Neuronal stem cell (in vitro differentiated cells): Measurements from ENCODE around the gene SPATS2L.

ENCODE experiments used
- DNase-seq: peaks from one replicate; pipeline ENCODE4 v3.0.0-alpha.2; 2013; ENCODE audit warnings: low spot score
- H2AFZ ChIP-seq: one replicate; pipeline ENCODE4 v1.6.1; 2013; ENCODE audit warnings: mild to moderate bottlenecking, low read length, inconsistent platforms
- H2AK5ac ChIP-seq: 2 replicates; pipeline ENCODE4 v1.6.1; 2013; ENCODE audit warnings: low read depth, mild to moderate bottlenecking, inconsistent platforms, low read length, moderate library complexity, mixed read lengths
- H2BK120ac ChIP-seq: 2 replicates; pipeline ENCODE4 v1.6.1; 2013; ENCODE audit warnings: low read depth, mild to moderate bottlenecking, inconsistent platforms, low read length, moderate library complexity, mixed read lengths
- H2BK12ac ChIP-seq: one replicate; pipeline ENCODE4 v1.6.1; 2013; ENCODE audit warnings: low read length, inconsistent platforms
- H2BK15ac ChIP-seq: 2 replicates; pipeline ENCODE4 v1.6.1; 2013; ENCODE audit warnings: mild to moderate bottlenecking, low read length, inconsistent platforms, mixed read lengths
- H2BK5ac ChIP-seq: one replicate; pipeline ENCODE4 v1.6.1; 2013; ENCODE audit warnings: inconsistent platforms, mild to moderate bottlenecking, low read length, moderate library complexity
- H3K14ac ChIP-seq: one replicate; pipeline ENCODE4 v1.6.1; 2013; ENCODE audit warnings: low read length, inconsistent platforms
- H3K18ac ChIP-seq: 2 replicates; pipeline ENCODE4 v1.6.1; 2013; ENCODE audit warnings: low read length, inconsistent platforms
- H3K23ac ChIP-seq: 2 replicates; pipeline ENCODE4 v1.6.1; 2013; ENCODE audit warnings: low read depth, mild to moderate bottlenecking, mixed read lengths, low read length, inconsistent platforms; ENCODE audit not compliant: poor library complexity
- H3K27ac ChIP-seq: replicated peaks from 3 replicates; pipeline ENCODE4 v1.5.1; 2013; ENCODE audit warnings: low read length, inconsistent platforms
- H3K27me3 ChIP-seq, 3 experiments: 2 replicates each; pipeline ENCODE4 v1.6.1; 2013; ENCODE audit warnings: low read length in 3 of 3, mild to moderate bottlenecking in 2 of 3, inconsistent platforms in 1 of 3, low read depth in 1 of 3, mixed read lengths in 1 of 3, moderate library complexity in 1 of 3; ENCODE audit not compliant: control insufficient read depth in 3 of 3, insufficient read depth in 3 of 3
- H3K36me3 ChIP-seq, 2 donors: replicated peaks in 1 of 2; 2 replicates each; pipeline ENCODE4 v1.6.1; 2013; ENCODE audit warnings: low read length in 2 of 2; ENCODE audit not compliant: control insufficient read depth in 2 of 2, insufficient read depth in 2 of 2
- H3K4ac ChIP-seq: 2 replicates; pipeline ENCODE4 v1.6.1; 2013; ENCODE audit warnings: inconsistent platforms, mild to moderate bottlenecking, low read length, moderate library complexity
- H3K4me1 ChIP-seq, 2 donors: 1 replicate in 1 of 2; 2 replicates in 1 of 2; pipeline ENCODE4 v1.6.1; 2013; ENCODE audit warnings: low read length in 2 of 2, low read depth in 1 of 2; ENCODE audit not compliant: control insufficient read depth in 2 of 2, insufficient read depth in 1 of 2
- H3K4me2 ChIP-seq: one replicate; pipeline ENCODE4 v1.6.1; 2013; ENCODE audit warnings: mild to moderate bottlenecking, low read length, inconsistent platforms; ENCODE audit not compliant: insufficient read depth, poor library complexity, severe bottlenecking
- H3K4me3 ChIP-seq, 2 donors: 2 replicates each; pipeline ENCODE4 v1.5.1; 2013; ENCODE audit warnings: low read length in 2 of 2, mild to moderate bottlenecking in 2 of 2, inconsistent platforms in 1 of 2, moderate library complexity in 1 of 2
- H3K79me1 ChIP-seq: one replicate; pipeline ENCODE4 v1.6.1; 2013; ENCODE audit warnings: low read depth, mild to moderate bottlenecking, inconsistent platforms, low read length, moderate library complexity
- H3K9ac ChIP-seq: one replicate; pipeline ENCODE4 v1.6.1; 2013; ENCODE audit warnings: mild to moderate bottlenecking, low read depth, low read length, inconsistent platforms; ENCODE audit not compliant: poor library complexity
- H3K9me3 ChIP-seq, 2 donors: replicated peaks in 1 of 2; 2 replicates each; pipeline versions ENCODE3 to v1.6.1; 2013; ENCODE audit warnings: low read length in 2 of 2, mild to moderate bottlenecking in 2 of 2, inconsistent platforms in 1 of 2, low read depth in 1 of 2, mixed read lengths in 1 of 2, moderate library complexity in 1 of 2; ENCODE audit not compliant: control insufficient read depth in 2 of 2, insufficient read depth in 1 of 2
- H4K8ac ChIP-seq: one replicate; pipeline ENCODE4 v1.6.1; 2013; ENCODE audit warnings: low read depth, mild to moderate bottlenecking, inconsistent platforms, low read length, moderate library complexity
- H4K91ac ChIP-seq: one replicate; pipeline ENCODE4 v1.6.1; 2013; ENCODE audit warnings: low read length, low read depth, mild to moderate bottlenecking, inconsistent platforms; ENCODE audit not compliant: poor library complexity
- WGBS, 2 donors: extraction: QIAGEN DNeasy Blood & Tissue Kit; methylation state at CpG; one replicate each; pipeline ENCODE4 v1.1.7; 2013; ENCODE audit warnings: missing lambda C conversion rate in 2 of 2, mixed read lengths in 1 of 2; ENCODE audit not compliant: insufficient read length in 2 of 2, insufficient replicate concordance in 1 of 2; ENCODE audit errors: extremely low coverage in 2 of 2; 5-methylcytosine and 5-hydroxymethylcytosine counted together

SPATS2L gene

DNA sequence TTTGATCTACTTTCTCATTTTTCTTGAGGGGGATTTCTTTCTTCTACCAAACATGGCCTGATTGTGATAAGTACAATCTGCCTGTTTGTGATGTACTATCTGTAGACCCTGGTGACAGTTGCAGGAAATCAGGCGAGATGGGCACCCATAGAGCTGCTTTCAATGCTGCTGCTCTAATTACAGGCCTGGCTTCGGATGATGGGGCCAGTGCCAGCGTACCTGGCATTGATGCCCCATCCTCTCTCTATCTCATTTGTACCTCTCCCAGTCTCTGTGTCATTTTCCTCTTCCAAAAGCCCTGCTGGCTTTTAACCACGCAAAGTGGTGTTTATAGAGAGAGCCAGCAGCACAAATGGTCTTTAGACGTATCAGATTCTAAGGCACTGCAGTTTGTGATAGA lies 133.5 kb downstream of the SPATS2L start:
- Histone ChIP-seq H2BK15ac (no peak overlapping the region), H3K4ac (no peak overlapping the region), H2BK5ac (no peak overlapping the region), H2AFZ (no peak overlapping the region), H3K27ac (no peak overlapping the region), H4K8ac (no peak overlapping the region), H3K79me1 (no peaks in the 10 kb centered on the region), H4K91ac (no peak overlapping the region), H3K4me3 (no peak overlapping the region), H3K36me3 (peaks cover 0 to 72% of the 10 kb centered on the region in 2 donors), H3K4me1 (no peaks in the 10 kb centered on the region), H3K4me2 (no peak overlapping the region), H3K27me3 (no peaks in the 10 kb centered on the region), H3K14ac (no peak overlapping the region), H3K9me3 (peaks cover 0 to 15% of the 10 kb centered on the region in 2 donors), H2BK12ac (no peak overlapping the region), H3K18ac (no peak overlapping the region), H2AK5ac (no peak overlapping the region), H2BK120ac (no peak overlapping the region), H3K23ac (no peak overlapping the region), H3K9ac (no peak overlapping the region)
- WGBS, 2 donors: no CpG with 5 or more reads among the region's 5 CpGs
- DNase-seq: no peak

DNA sequence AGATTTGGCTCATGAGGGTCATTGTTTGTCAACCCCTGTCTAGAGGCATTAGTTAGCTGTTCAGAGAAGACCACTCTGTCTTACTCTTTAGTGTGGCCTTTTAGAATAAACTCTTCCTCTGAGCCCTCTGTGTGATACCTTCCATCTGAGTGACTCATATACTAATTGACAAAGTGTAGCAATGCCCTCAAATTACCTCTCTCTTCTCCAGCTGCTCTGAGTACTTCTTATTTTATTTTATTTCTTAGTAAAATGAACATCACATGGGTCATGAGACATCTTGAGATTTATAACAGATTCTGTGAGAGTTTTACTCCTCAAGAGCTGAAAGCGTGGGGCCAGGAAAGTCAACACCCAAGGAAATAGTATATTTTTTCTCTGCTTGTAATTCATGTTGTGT lies 136.0 kb downstream of the SPATS2L start:
- Histone ChIP-seq H2BK120ac (no peak overlapping the region), H3K36me3 (peaks cover 0 to 75% of the 10 kb centered on the region in 2 donors), H2BK5ac (no peak overlapping the region), H2BK15ac (no peak overlapping the region), H4K8ac (no peak overlapping the region), H3K23ac (no peak overlapping the region), H3K4me1 (no peaks in the 10 kb centered on the region), H3K9me3 (peaks cover 0 to 2% of the 10 kb centered on the region in 2 donors), H3K4ac (no peak overlapping the region), H2AK5ac (no peak overlapping the region), H2AFZ (no peak overlapping the region), H3K79me1 (no peaks in the 10 kb centered on the region), H3K18ac (no peak overlapping the region), H3K14ac (no peak overlapping the region), H3K9ac (no peak overlapping the region), H3K4me2 (no peak overlapping the region), H4K91ac (no peak overlapping the region), H2BK12ac (no peak overlapping the region), H3K27ac (no peak overlapping the region), H3K27me3 (no peaks in the 10 kb centered on the region), H3K4me3 (no peak overlapping the region)
- DNase-seq: no peak
- no CpG with 5 or more reads among the region's 1 CpG for WGBS, 2 donors

DNA sequence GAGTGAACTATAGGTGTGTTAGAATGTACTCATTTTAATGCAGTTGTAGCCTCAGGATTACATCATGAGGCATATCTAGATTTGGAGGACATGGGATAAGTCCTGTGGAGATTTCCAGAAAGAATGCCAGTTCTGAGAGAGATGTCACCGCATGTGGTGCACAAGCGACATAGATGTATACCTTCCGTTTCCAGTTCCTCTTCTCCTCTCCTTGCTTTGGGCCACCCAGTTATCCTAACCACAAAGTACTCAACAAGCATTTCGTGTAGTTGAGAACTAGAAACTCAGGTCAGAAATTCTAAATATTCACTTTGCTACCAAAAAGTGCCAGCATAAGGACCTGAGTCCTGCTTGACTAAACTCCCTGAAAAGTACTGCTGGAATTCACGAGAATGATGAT lies 136.9 kb downstream of the SPATS2L start:
- Histone ChIP-seq H2AFZ (no peak overlapping the region), H2BK5ac (no peak overlapping the region), H3K18ac (no peak overlapping the region), H3K36me3 (peaks cover 0 to 71% of the 10 kb centered on the region in 2 donors), H3K4me1 (no peaks in the 10 kb centered on the region), H3K23ac (no peak overlapping the region), H3K27ac (no peak overlapping the region), H2BK120ac (no peak overlapping the region), H3K27me3 (no peaks in the 10 kb centered on the region), H3K9me3 (no peaks in the 10 kb centered on the region), H3K4me2 (no peak overlapping the region), H3K4me3 (no peak overlapping the region), H3K4ac (no peak overlapping the region), H3K79me1 (no peaks in the 10 kb centered on the region), H2BK15ac (no peak overlapping the region), H2AK5ac (no peak overlapping the region), H3K9ac (no peak overlapping the region), H2BK12ac (no peak overlapping the region), H4K8ac (no peak overlapping the region), H3K14ac (no peak overlapping the region), H4K91ac (no peak overlapping the region)
- no peak for DNase-seq
- WGBS, 2 donors: no CpG with 5 or more reads among the region's 5 CpGs

DNA sequence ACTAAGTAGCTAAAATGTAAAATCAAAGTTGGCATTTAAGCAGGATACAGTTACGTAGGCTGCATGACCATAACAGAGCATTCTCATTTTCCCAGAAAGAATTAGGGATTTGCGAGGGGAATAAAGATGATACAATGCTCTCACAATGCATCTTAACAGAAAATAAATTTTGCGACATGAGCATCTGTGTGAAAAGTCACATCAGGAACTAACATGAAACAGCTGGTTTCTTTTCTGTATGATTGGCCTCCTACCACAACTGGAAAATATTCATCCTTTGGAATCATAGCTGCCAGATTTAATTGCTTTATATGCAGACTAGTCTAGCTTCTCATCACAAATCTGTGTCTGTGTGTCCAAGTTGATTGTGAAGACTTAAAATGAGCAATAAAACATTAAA lies 137.4 kb downstream of the SPATS2L start:
- Histone ChIP-seq H3K23ac (no peak overlapping the region), H3K18ac (no peak overlapping the region), H3K79me1 (no peaks in the 10 kb centered on the region), H3K27me3 (no peaks in the 10 kb centered on the region), H2BK15ac (no peak overlapping the region), H3K9ac (no peak overlapping the region), H3K4me2 (no peak overlapping the region), H3K36me3 (peaks cover 0 to 71% of the 10 kb centered on the region in 2 donors), H3K4me3 (no peak overlapping the region), H2AK5ac (no peak overlapping the region), H4K91ac (no peak overlapping the region), H2BK120ac (no peak overlapping the region), H3K9me3 (no peaks in the 10 kb centered on the region), H2BK12ac (no peak overlapping the region), H3K4ac (no peak overlapping the region), H2BK5ac (no peak overlapping the region), H4K8ac (no peak overlapping the region), H3K4me1 (no peaks in the 10 kb centered on the region), H3K14ac (no peak overlapping the region), H3K27ac (no peak overlapping the region), H2AFZ (no peak overlapping the region)
- WGBS, 2 donors: no CpG with 5 or more reads among the region's 3 CpGs
- DNase-seq: no peak
